ENCODE data around the gene ESPN.

Gene ESPN

GRCh38 chr1:6483017-6483760 is 58.6 kb downstream of the ESPN start:
- H3K4me3 ChIP-seq (ENCODE audit: low read depth, low read length), result no peak overlapping the region
- no peak for DNase-seq (ENCODE audit: low read depth)
- no peak for TF ChIP-seq POLR2A (IDR thresholded peaks at IDR 0.05; ENCODE audit: extremely low read depth, insufficient read length)
- no peak for TF ChIP-seq MYC (IDR thresholded peaks at IDR 0.05; ENCODE audit: low read depth, low read length)
- no peak for TF ChIP-seq MAX (IDR thresholded peaks at IDR 0.05; ENCODE audit: low read depth, low read length)
- TF ChIP-seq CTCF (IDR thresholded peaks at IDR 0.05; ENCODE audit: low read depth, low read length), result no peak

GRCh38 chr1:6483761-6484117 is 59.2 kb downstream of the ESPN start:
- DNase-seq (ENCODE audit: low read depth), result no peak
- TF ChIP-seq MYC (IDR thresholded peaks at IDR 0.05; ENCODE audit: low read depth, low read length), result no peak
- TF ChIP-seq POLR2A (IDR thresholded peaks at IDR 0.05; ENCODE audit: extremely low read depth, insufficient read length), result no peak
- TF ChIP-seq MAX (IDR thresholded peaks at IDR 0.05; ENCODE audit: low read depth, low read length), result no peak
- no peak for TF ChIP-seq CTCF (IDR thresholded peaks at IDR 0.05; ENCODE audit: low read depth, low read length)
- H3K4me3 ChIP-seq (ENCODE audit: low read depth, low read length), result no peak overlapping the region

- TF ChIP-seq MYC (IDR thresholded peaks at IDR 0.05; ENCODE audit: low read depth, low read length) (no peak), POLR2A (IDR thresholded peaks at IDR 0.05; ENCODE audit: extremely low read depth, insufficient read length) (no peak), CTCF (IDR thresholded peaks at IDR 0.05; ENCODE audit: low read depth, low read length) (no peak), MAX (IDR thresholded peaks at IDR 0.05; ENCODE audit: low read depth, low read length) (no peak)
- H3K4me3 ChIP-seq (ENCODE audit: low read depth, low read length), result no peak overlapping the region
- no peak for DNase-seq (ENCODE audit: low read depth)
These were observed 60.2 kb downstream of the ESPN start for GRCh38 chr1:6484826-6485167.

- no peak for DNase-seq (ENCODE audit: low read depth)
- no peak overlapping the region for H3K4me3 ChIP-seq (ENCODE audit: low read depth, low read length)
- TF ChIP-seq MYC (IDR thresholded peaks at IDR 0.05; ENCODE audit: low read depth, low read length) (no peak), MAX (IDR thresholded peaks at IDR 0.05; ENCODE audit: low read depth, low read length) (no peak), CTCF (IDR thresholded peaks at IDR 0.05; ENCODE audit: low read depth, low read length) (no peak), POLR2A (IDR thresholded peaks at IDR 0.05; ENCODE audit: extremely low read depth, insufficient read length) (no peak)
These were observed 60.9 kb downstream of the ESPN start for GRCh38 chr1:6485168-6486101.

- no peak overlapping the region for H3K4me3 ChIP-seq (ENCODE audit: low read depth, low read length)
- peak; percentile 92 for TF ChIP-seq CTCF (IDR thresholded peaks at IDR 0.05; ENCODE audit: low read depth, low read length)
- TF ChIP-seq MAX (IDR thresholded peaks at IDR 0.05; ENCODE audit: low read depth, low read length), result peak; percentile 51; the same call in 1 of the 2 replicates
- TF ChIP-seq POLR2A (IDR thresholded peaks at IDR 0.05; ENCODE audit: extremely low read depth, insufficient read length), result no peak
- TF ChIP-seq MYC (IDR thresholded peaks at IDR 0.05; ENCODE audit: low read depth, low read length), result peak; percentile 14; the same call in 1 of the 2 replicates
- DNase-seq (ENCODE audit: low read depth), result peak; percentile 85
These were observed 61.9 kb downstream of the ESPN start for GRCh38 chr1:6486433-6487011.
